Subcutaneous preadipocyte (primary cell): ENCODE measurements around the gene CCDC73. TPM values are rescaled to one million over a fixed set of nuclear protein-coding genes. Genes with fewer than 3 reads are reported as not detected.

Source experiments
- total RNA-seq: library from RNA; depleted of rRNA; stranded (reverse); fragments of >200 nt; gene quantifications from 2 replicates; pipeline ENCODE4 v1.2.3, GENCODE V29; 2012

The CCDC73 gene
- not detected in 2 replicates for total RNA-seq

DNA sequence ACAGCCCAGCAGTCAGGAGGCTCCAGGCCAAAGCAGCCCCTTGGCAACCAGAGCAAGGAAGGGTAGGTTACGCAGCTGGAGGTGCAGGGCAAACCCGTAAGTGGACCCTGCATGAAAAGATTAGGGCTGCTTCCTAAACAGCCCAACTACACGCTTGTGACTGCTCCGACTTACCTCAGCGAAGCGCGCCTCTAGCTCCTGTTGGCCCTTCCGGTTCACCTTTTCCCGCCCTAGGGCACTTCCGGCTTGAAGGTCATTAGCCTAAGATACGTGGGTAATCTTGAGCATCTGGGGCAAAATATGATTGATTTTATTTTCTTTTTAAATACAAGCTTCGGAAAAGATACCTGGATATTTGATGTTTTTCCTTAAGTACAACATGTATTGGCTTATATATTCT lies at the start of gene CCDC73:
Gene CCDC73, minus strand, starts transcription at position 224 of the 400 bp plus-strand sequence. CDS start 34,419 bp downstream, outside the sequence.

DNA sequence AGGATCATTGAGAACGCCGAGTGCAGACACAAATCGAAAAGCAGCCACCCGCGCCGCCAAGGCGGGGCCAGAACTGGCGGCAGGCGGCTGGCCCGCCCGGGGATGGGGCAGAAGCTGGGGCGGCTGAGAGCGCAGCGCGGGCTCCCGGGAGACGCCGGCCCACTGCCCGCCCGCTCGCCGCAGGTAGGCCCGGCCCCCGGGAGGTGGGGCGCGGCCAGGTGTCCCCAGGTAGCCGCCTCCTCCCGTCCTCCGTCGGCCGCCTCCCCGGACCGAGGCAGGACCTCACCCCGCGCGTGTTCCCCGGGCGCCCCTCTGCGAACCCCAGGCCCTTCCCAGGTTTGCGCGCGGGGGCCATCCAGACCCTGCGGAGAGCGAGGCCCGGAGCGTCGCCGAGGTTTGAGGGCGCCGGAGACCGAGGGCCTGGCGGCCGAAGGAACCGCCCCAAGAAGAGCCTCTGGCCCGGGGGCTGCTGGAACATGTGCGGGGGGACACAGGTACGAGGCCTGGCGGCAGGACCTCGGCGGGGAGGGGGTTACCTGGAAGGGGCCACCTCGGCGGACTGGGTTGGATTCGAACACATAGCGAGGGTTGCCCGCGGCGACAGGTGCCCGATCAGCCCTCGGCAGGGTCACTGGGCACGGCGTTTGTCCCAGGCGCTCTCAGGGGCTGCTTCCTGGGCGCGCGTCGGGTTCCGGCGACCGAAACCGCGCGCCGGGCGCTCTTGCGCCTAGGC lies 35.4 kb upstream of the CCDC73 start, which contains the start of gene PRRG4:
Gene PRRG4, plus strand, starts transcription at position 248 of the 733 bp plus-strand sequence. CDS start 603 bp downstream, outside the sequence.

GRCh38 chr11:32583459-32584271 lies 210.8 kb downstream of the CCDC73 start, which contains the start of gene EIF3M:
TSS of gene EIF3M (plus strand) at chr11:32583831. CDS start at chr11:32583888, 57 bp downstream.

Other genes starting within 250 kb of the CCDC73 start
- 319 and 330 TPM in 2 replicates for gene EIF3M, start 210.8 kb downstream of the CCDC73 start, total RNA-seq
- not detected in 2 replicates for gene PRRG4, start 35.3 kb upstream of the CCDC73 start, total RNA-seq
- 24.3 and 33.0 TPM in 2 replicates for gene QSER1, start 98.1 kb upstream of the CCDC73 start, total RNA-seq
- 2.6 and 3.3 TPM in 2 replicates for gene DEPDC7, start 221.2 kb upstream of the CCDC73 start, total RNA-seq
- 19.1 and 27.2 TPM in 2 replicates for gene TCP11L1, start 244.9 kb upstream of the CCDC73 start, total RNA-seq